Thoracic aorta (tissue), 2 donors: ENCODE measurements around the gene ACTA2. TPM values are rescaled to one million over a fixed set of nuclear protein-coding genes. Genes with fewer than 3 reads are reported as not detected.

Source experiments
- ATAC-seq: fragments of 150-250 bp; one replicate; pipeline ENCODE4 v1.8.0; 2017; ENCODE audit warnings: low read depth; ENCODE audit not compliant: insufficient number of reproducible peaks, low FRiP score
- DNase-seq: peaks from one replicate; pipeline ENCODE4 v3.0.0-alpha.2; 2020; ENCODE audit warnings: low spot score
- H3K27ac ChIP-seq, 2 donors: fragments of 200-600 bp; sonication (generic); 1 replicate in 1 of 2; 2 replicates in 1 of 2; pipeline ENCODE4 v1.5.1; 2016; ENCODE audit warnings: mild to moderate bottlenecking in 2 of 2, moderate library complexity in 2 of 2
- H3K27me3 ChIP-seq: fragments of 200-600 bp; sonication (generic); replicated peaks from 2 replicates; pipeline ENCODE4 v1.6.0; 2016; ENCODE audit warnings: mild to moderate bottlenecking; ENCODE audit not compliant: insufficient read depth
- H3K36me3 ChIP-seq: fragments of 200-600 bp; sonication (generic); one replicate; pipeline ENCODE4 v1.5.1; 2016
- H3K4me1 ChIP-seq, 2 donors: fragments of 200-600 bp; sonication (generic); 1 replicate in 1 of 2; 2 replicates in 1 of 2; pipeline versions ENCODE4 v1.5.1 to v1.6.0; 2016; ENCODE audit warnings: low read depth in 2 of 2, mild to moderate bottlenecking in 1 of 2; ENCODE audit not compliant: control insufficient read depth in 1 of 2
- H3K4me3 ChIP-seq: fragments of 200-600 bp; sonication (generic); 2 replicates; pipeline ENCODE4 v1.5.1; 2016; ENCODE audit warnings: mild to moderate bottlenecking
- H3K9me3 ChIP-seq: fragments of 200-600 bp; sonication (generic); 2 replicates; pipeline ENCODE4 v1.5.1; 2016
- total RNA-seq, 2 donors: library from RNA; depleted of rRNA; stranded (reverse); fragments of >200 nt; gene quantifications; one replicate each; pipeline versions ENCODE4 v1.1.0 to v1.2.3, GENCODE V29; 2016
- TF ChIP-seq, protein P1 (sequence below): fragments of 200-600 bp; sonication (generic); IDR thresholded peaks from one replicate; pipeline ENCODE4 v1.5.1; 2019; ENCODE audit warnings: antibody characterized with exemption

Gene ACTA2
- total RNA-seq, 2 donors from 2014 or later: 4,797 to 12,240 TPM

DNA sequence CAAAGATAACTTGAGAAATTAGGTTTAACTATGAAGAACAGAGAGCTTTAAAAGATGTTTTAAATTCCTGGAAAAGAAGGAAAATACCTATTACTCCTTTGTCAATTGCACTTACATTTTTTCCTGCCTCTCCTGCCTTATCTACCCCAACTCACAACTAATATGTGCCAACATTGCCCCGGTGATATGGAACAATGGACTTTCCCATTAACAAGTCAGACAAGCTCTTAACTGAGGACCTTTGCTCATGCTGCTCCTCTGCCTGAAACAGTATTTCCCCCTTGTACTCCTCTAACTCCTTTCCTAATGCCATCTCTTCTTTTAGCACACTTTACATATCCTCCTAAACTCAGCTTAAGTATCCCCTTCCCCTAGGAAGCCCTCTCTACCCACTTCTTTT, 4.8 kb upstream of the ACTA2 start:
- TF ChIP-seq, protein P1, sequence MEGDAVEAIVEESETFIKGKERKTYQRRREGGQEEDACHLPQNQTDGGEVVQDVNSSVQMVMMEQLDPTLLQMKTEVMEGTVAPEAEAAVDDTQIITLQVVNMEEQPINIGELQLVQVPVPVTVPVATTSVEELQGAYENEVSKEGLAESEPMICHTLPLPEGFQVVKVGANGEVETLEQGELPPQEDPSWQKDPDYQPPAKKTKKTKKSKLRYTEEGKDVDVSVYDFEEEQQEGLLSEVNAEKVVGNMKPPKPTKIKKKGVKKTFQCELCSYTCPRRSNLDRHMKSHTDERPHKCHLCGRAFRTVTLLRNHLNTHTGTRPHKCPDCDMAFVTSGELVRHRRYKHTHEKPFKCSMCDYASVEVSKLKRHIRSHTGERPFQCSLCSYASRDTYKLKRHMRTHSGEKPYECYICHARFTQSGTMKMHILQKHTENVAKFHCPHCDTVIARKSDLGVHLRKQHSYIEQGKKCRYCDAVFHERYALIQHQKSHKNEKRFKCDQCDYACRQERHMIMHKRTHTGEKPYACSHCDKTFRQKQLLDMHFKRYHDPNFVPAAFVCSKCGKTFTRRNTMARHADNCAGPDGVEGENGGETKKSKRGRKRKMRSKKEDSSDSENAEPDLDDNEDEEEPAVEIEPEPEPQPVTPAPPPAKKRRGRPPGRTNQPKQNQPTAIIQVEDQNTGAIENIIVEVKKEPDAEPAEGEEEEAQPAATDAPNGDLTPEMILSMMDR: no peak
- no peak overlapping the region for H3K27ac ChIP-seq
- H3K4me3 ChIP-seq: no peak overlapping the region
- H3K9me3 ChIP-seq: no peaks in the 10 kb centered on the region
- no peak for ATAC-seq
- no peaks in the 10 kb centered on the region for H3K27me3 ChIP-seq
- no peak for DNase-seq
- H3K4me1 ChIP-seq: peaks cover 8 to 25% of the 10 kb centered on the region in 2 donors
- H3K36me3 ChIP-seq: no peaks in the 10 kb centered on the region

DNA sequence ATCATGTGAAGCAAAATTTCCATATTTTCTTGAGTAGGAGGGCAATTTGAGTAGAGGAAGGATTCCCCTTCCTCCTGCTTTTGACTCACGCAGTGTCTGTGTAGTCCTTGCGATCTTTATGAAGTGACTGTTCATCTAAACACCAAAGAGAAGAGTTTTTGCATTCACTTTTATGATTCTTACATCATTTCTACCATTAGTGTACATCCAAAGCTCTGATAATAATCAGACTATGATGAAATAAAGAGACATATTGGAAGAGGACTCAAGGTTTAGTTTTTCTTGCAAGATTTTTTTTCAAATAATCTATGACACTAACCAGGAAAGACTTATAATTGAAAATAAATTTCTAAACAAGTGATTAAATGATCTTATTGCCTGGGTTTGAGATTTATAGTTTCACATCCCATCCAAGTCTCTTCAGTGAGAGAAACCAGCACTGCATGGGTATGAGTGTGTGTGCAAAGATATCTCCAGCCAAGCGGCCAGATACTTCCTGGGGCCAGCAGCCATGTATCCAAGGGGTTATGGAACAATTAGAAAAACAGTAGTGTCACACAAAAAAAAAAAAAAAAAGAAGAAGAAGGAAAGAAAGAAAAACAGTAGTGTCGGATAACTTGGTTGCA, 2.0 kb upstream of the ACTA2 start:
- TF ChIP-seq, protein P1: no peak
- Histone ChIP-seq H3K36me3 (peaks cover 7% of the 10 kb centered on the region), H3K27ac (peak overlapping the region; percentile 95 to 99), H3K4me3 (peak overlapping the region; percentile 95), H3K4me1 (peaks cover 8 to 25% of the 10 kb centered on the region in 2 donors), H3K9me3 (no peaks in the 10 kb centered on the region), H3K27me3 (no peaks in the 10 kb centered on the region)
- no peak for DNase-seq
- no peak for ATAC-seq

DNA sequence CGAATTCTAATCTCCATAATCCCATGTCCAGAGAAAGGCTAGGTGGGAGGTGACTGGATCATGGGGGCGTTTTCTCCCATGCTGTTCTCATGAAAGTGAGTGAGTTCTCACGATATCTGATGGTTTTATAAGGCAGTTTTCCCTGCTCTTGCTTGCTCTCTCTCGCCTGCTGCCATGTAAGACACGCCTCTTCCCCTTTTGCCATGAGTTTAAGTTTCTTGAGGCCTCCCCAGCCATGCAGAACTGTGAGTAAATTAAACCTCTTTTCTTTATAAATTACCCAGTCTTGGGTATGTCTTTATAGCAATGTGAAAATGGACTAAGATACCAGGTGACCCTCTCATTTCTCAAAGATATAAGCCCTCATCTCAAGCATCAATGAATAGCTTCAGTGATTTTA, 1.1 kb upstream of the ACTA2 start:
- DNase-seq (no peak), ATAC-seq (no peak)
- Histone ChIP-seq H3K4me1 (peaks cover 8 to 25% of the 10 kb centered on the region in 2 donors), H3K4me3 (peak overlapping the region; percentile 95), H3K9me3 (no peaks in the 10 kb centered on the region), H3K36me3 (peaks cover 16% of the 10 kb centered on the region), H3K27ac (peak overlapping the region; percentile 95 to 99), H3K27me3 (no peaks in the 10 kb centered on the region)
- TF ChIP-seq, protein P1: no peak

DNA sequence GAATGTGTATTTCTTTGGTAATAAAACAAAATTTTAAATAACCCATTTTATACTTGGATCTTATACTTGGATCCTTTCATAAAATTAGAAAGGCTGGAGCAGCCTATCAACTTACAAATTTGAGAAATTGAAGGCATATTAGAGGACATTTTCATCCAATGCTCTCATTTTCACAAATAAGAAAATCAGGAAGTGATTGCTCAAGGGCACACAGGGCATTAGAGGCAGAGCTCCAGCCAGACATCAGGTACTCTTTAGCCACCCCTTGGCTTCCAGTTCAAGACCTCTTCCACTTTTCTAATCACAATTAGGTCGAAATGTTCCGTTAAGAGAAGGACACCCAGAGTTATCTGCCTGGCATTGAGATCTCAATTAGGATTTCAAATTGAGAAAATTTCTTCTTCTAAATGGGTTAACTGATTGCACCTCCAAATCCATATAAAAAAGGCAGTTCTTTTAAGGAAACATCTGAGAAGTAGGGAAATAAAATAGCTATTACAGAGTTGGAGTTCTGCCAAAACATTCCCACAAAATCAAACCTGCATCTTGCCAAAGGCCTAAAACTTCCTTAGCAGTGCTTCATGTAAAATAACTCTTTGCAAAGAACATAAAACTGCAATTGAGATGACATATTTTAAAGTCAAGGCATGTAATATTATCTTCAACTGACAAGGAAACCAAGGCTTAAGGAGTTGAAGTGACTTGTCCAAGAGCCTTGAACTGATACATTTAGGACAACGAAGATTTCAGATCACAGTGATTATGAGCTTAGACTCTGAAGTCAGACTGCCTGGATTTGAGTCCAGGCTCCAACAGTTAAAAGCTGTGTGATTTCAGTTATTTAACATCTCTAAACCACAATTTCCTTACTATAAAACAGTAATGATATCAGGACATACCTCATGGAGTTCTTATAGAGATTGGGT, 2.4 kb downstream of the ACTA2 start:
- Histone ChIP-seq H3K36me3 (peaks cover 46% of the 10 kb centered on the region), H3K9me3 (no peaks in the 10 kb centered on the region), H3K4me1 (peaks cover 16 to 40% of the 10 kb centered on the region in 2 donors), H3K27me3 (no peaks in the 10 kb centered on the region), H3K27ac (peak overlapping the region; percentile 95 to 99), H3K4me3 (peak overlapping the region; percentile 95)
- TF ChIP-seq, protein P1: no peak
- no peak for DNase-seq
- ATAC-seq: no peak

DNA sequence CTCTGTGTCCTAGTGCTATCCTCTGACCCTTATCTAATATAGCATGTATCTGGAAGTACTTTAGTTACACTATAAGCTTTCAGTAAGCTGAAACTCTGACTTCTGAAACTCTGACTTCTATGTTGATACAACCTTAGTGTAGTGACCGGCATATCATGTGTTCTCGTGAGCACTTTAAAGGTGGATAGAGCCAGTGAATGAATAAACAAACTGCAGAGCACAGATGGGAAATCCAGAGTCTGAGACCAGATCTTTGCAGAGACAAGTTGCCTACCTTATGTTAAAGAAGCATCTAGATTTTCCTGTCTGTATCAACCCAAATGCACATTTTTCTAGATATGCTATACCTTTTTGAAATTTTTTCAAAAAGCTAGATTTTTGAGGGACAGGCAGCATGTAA, 3.5 kb downstream of the ACTA2 start:
- Histone ChIP-seq H3K4me3 (peak overlapping the region; percentile 95), H3K27ac (peak overlapping the region; percentile 95 to 99), H3K9me3 (no peaks in the 10 kb centered on the region), H3K36me3 (peaks cover 55% of the 10 kb centered on the region), H3K4me1 (peaks cover 22 to 40% of the 10 kb centered on the region in 2 donors), H3K27me3 (no peaks in the 10 kb centered on the region)
- TF ChIP-seq, protein P1: no peak
- DNase-seq: no peak
- no peak for ATAC-seq
